GM12878 (cell line): ENCODE results near the gene PITPNC1. TPM values are rescaled to one million over a fixed set of nuclear protein-coding genes. Genes with fewer than 3 reads are reported as not detected.

Experiments used
- ATF7 ChIP-seq: fragments of 450-650 bp; IDR thresholded peaks from 2 replicates; pipeline ENCODE4 v1.6.1; 2016; ENCODE audit warnings: low read depth, mild to moderate bottlenecking
- BCLAF1 ChIP-seq: fragments of 450-650 bp; IDR thresholded peaks from 2 replicates; pipeline ENCODE4 v1.6.1; 2017; ENCODE audit warnings: antibody characterized with exemption, mild to moderate bottlenecking, moderate library complexity
- CBX5 ChIP-seq: sonication (generic); IDR thresholded peaks from 2 replicates; pipeline ENCODE4 v1.6.1; 2016; ENCODE audit warnings: low read depth, moderate library complexity, mild to moderate bottlenecking, inconsistent platforms
- CUX1 ChIP-seq: IDR thresholded peaks from 2 replicates; pipeline ENCODE4 v1.6.1; 2012; ENCODE audit warnings: improper control_type of control experiment, low read depth, low read length; ENCODE audit not compliant: insufficient replicate concordance
- EP300 ChIP-seq, 2 experiments: fragments of 150-350 bp in 1 of 2; IDR thresholded peaks; 2 replicates each; pipeline ENCODE4 v1.6.1; 2011 to 2012; ENCODE audit warnings: low read depth in 2 of 2, low read length in 2 of 2, borderline replicate concordance in 1 of 2, improper control_type of control experiment in 1 of 2, inconsistent platforms in 1 of 2; ENCODE audit not compliant: control insufficient read depth in 1 of 2
- EZH2 ChIP-seq: IDR thresholded peaks from 2 replicates; pipeline ENCODE4 v1.6.1; 2012; ENCODE audit warnings: low read depth, mild to moderate bottlenecking, control low read depth, inconsistent platforms, low read length, borderline replicate concordance; ENCODE audit not compliant: control insufficient read depth
- GABPA ChIP-seq: IDR thresholded peaks from 2 replicates; pipeline ENCODE4 v1.6.1; 2014; ENCODE audit warnings: antibody characterized with exemption, low read depth, mild to moderate bottlenecking, inconsistent platforms
- IKZF2 ChIP-seq, 2 experiments: fragments of 450-650 bp; IDR thresholded peaks; 2 replicates each; pipeline ENCODE4 v1.6.1; 2017; ENCODE audit warnings: mild to moderate bottlenecking in 2 of 2, moderate library complexity in 2 of 2
- JUNB ChIP-seq: IDR thresholded peaks from 2 replicates; pipeline ENCODE4 v1.6.1; 2016; ENCODE audit warnings: antibody characterized with exemption, mild to moderate bottlenecking
- MEF2A ChIP-seq: IDR thresholded peaks from 2 replicates; pipeline ENCODE4 v1.6.1; 2011; ENCODE audit warnings: low read depth, mild to moderate bottlenecking, low read length, moderate library complexity; ENCODE audit not compliant: insufficient read depth
- MTA2 ChIP-seq: fragments of 450-650 bp; IDR thresholded peaks from 2 replicates; pipeline ENCODE4 v1.6.1; 2016; ENCODE audit warnings: low read depth, mild to moderate bottlenecking, moderate library complexity
- PML ChIP-seq: IDR thresholded peaks from 2 replicates; pipeline ENCODE4 v1.6.1; 2012; ENCODE audit warnings: low read length, inconsistent platforms
- SMARCA5 ChIP-seq: fragments of 450-650 bp; IDR thresholded peaks from 2 replicates; pipeline ENCODE4 v1.6.1; 2017; ENCODE audit warnings: mild to moderate bottlenecking
- polyA plus RNA-seq, 11 experiments: library from polyadenylated mRNA; depleted of rRNA in 4 of 11; unstranded in 6 of 11; stranded (reverse) in 5 of 11; fragments of >200 nt; fragmentation: Nextera tagmentation in 4 of 11; fragmentation: Illumina TruSeq in 1 of 11; extraction: Ambion mirVana in 4 of 11; extraction: Trizol in 1 of 11; gene quantifications; 1 replicate in 1 of 11; 2 replicates in 10 of 11; pipeline versions ENCODE4 v1.2.1 to v1.2.3, GENCODE V29; 2011 to 2016; ENCODE audit warnings: inconsistent platforms in 2 of 11, missing spikeins in 2 of 11, low read depth in 1 of 11
- total RNA-seq, 4 experiments: library from RNA; depleted of rRNA in 3 of 4; stranded (reverse); fragments of >200 nt in 3 of 4; fragmentation: Illumina TruSeq in 1 of 4; extraction: Trizol in 1 of 4; gene quantifications; 2 replicates each; pipeline versions ENCODE4 v1.2.1 to v1.2.3, GENCODE V29; 2013 to 2021
- TF ChIP-seq, protein P1 (sequence below): fragments of 450-650 bp; IDR thresholded peaks from 2 replicates; pipeline ENCODE4 v1.6.1; 2016; ENCODE audit warnings: mild to moderate bottlenecking

PITPNC1 gene
- total and polyA plus RNA-seq, 10 of the 15 experiments (the other 5 are each of a cell fraction or from before 2014, with no cell fraction given) = 12.2 to 62.4 (median 47.3) TPM

GRCh38 chr17:67452681-67453554 lies 75.8 kb downstream of the PITPNC1 start (continued):
- 0 out of 2 replicates have a peak, but pooled peaks have one; percentile 57 for TF ChIP-seq CBX5
- peak in 1 of 2 experiments; percentile 32; a peak in 2 of 4 replicates for TF ChIP-seq IKZF2 (IDR thresholded peaks at IDR 0.05)
- TF ChIP-seq PML = no peak
- TF ChIP-seq, protein P1, sequence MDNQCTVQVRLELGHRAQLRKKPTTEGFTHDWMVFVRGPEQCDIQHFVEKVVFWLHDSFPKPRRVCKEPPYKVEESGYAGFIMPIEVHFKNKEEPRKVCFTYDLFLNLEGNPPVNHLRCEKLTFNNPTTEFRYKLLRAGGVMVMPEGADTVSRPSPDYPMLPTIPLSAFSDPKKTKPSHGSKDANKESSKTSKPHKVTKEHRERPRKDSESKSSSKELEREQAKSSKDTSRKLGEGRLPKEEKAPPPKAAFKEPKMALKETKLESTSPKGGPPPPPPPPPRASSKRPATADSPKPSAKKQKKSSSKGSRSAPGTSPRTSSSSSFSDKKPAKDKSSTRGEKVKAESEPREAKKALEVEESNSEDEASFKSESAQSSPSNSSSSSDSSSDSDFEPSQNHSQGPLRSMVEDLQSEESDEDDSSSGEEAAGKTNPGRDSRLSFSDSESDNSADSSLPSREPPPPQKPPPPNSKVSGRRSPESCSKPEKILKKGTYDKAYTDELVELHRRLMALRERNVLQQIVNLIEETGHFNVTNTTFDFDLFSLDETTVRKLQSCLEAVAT = peak; percentile 31; the same call in 1 of the 2 replicates
- no peak for TF ChIP-seq EZH2
- TF ChIP-seq SMARCA5 = peak; percentile 89; the same call in 1 of the 2 replicates
- 0 out of 4 replicates have a peak, but pooled peaks of 1 of the 2 experiments have one; percentile 29 for TF ChIP-seq EP300 (IDR thresholded peaks at IDR 0.05; ENCODE audit: borderline replicate concordance in 1 of 2, control insufficient read depth in 1 of 2, low read depth in 2 of 2, low read length in 2 of 2)
- 0 out of 2 replicates have a peak, but pooled peaks have one; percentile 46 for TF ChIP-seq MEF2A
- peak; percentile 55 for TF ChIP-seq JUNB
- peak; percentile 61; the same call in 1 of the 2 replicates for TF ChIP-seq MTA2
- TF ChIP-seq GABPA = 0 out of 2 replicates have a peak, but pooled peaks have one; percentile 17
- peak; percentile 38 for TF ChIP-seq CUX1
- peak; percentile 18; the same call in 1 of the 2 replicates for TF ChIP-seq ATF7
- no peak for TF ChIP-seq BCLAF1
